ENCODE results near the gene TMEM63B.
"Not testable (repeated sequence)": the region's sequence is repeated elsewhere in the genome, so short reads cannot be mapped to it uniquely, and the experiment has no call there.

- TF ChIP-seq CTCF (conservative IDR thresholded peaks at IDR 0.05); ZFX (IDR thresholded peaks at IDR 0.05): not testable (repeated sequence)
These were observed 32.1 kb upstream of the TMEM63B start for GRCh38 chr6:44095243-44095623.
